Calu3 (cell line): ENCODE results near the gene AIF1. TPM values are rescaled to one million over a fixed set of nuclear protein-coding genes. Genes with fewer than 3 reads are reported as not detected.
A peak's percentile ranks its signal among the peaks of the same experiment; 100 is the strongest.

Experiments
- BruUV-seq: library from RNA; stranded (reverse); fragments of 400-500 nt; replicated peaks from 2 replicates; lab custom pipeline; 2021; lab: Mats Ljungman, UMichigan
- CTCF ChIA-PET: fragments of 300-600 bp; sonication (Branson Sonifier 250); formaldehyde crosslinking; loops from one replicate; lab custom pipeline; 2022; ENCODE audit warnings: antibody characterized with exemption; lab: Charles Lee
- DNase-seq: peaks from one replicate; pipeline ENCODE4 v3.0.0; 2022
- H3K27ac Mint-ChIP-seq: one replicate; pipeline ENCODE4 v1.8.0; 2022; ENCODE audit warnings: mixed read lengths; ENCODE audit not compliant: unreplicated experiment
- H3K27me3 Mint-ChIP-seq: one replicate; pipeline ENCODE4 v1.8.0; 2022; ENCODE audit warnings: mixed read lengths; ENCODE audit not compliant: unreplicated experiment
- H3K36me3 Mint-ChIP-seq: one replicate; pipeline ENCODE4 v1.8.0; 2022; ENCODE audit warnings: mild to moderate bottlenecking, moderate library complexity, mixed read lengths; ENCODE audit not compliant: insufficient read depth, unreplicated experiment
- H3K4me1 Mint-ChIP-seq: one replicate; pipeline ENCODE4 v1.8.0; 2022; ENCODE audit warnings: mild to moderate bottlenecking, low read depth, mixed read lengths; ENCODE audit not compliant: unreplicated experiment
- H3K4me3 Mint-ChIP-seq: one replicate; pipeline ENCODE4 v1.8.0; 2022; ENCODE audit warnings: mild to moderate bottlenecking, low read depth, moderate library complexity, mixed read lengths; ENCODE audit not compliant: unreplicated experiment
- H3K9me3 Mint-ChIP-seq: one replicate; pipeline ENCODE4 v1.8.0; 2022; ENCODE audit warnings: low read depth, mixed read lengths; ENCODE audit not compliant: unreplicated experiment
- intact Hi-C: fragments of 100-400 bp; cut with micrococcal nuclease; formaldehyde crosslinking; loops from one replicate; pipeline ENCODE4 v1.10.0; 2022; ENCODE audit not compliant: unreplicated experiment
- total RNA-seq: library from RNA; stranded (reverse); gene quantifications from 2 replicates; pipeline ENCODE4 v1.2.3, GENCODE V29; 2022
- TF ChIP-seq, protein P1 (sequence below): fragments of 200-600 bp; IDR thresholded peaks from one replicate; pipeline ENCODE4 v1.8.0; 2022; ENCODE audit warnings: antibody characterized with exemption; ENCODE audit not compliant: unreplicated experiment

AIF1 gene
- total RNA-seq, 1 experiment from 2014 or later: not detected

GRCh38 chr6:31582230-31582643 lies 32.8 kb upstream of the AIF1 start, which contains the start of gene LTB:
TSS of gene LTB (minus strand) at chr6:31582424. CDS start at chr6:31582417, 7 bp downstream.
- Mint-ChIP-seq H3K9me3 (no peaks in the 10 kb centered on the region), H3K27me3 (peaks cover 29% of the 10 kb centered on the region), H3K4me1 (peaks cover 26% of the 10 kb centered on the region), H3K36me3 (peaks cover 13% of the 10 kb centered on the region), H3K27ac (peak within 1 kb of the TSS; percentile 43), H3K4me3 (peak within 1 kb of the TSS; percentile 91)
- TF ChIP-seq, protein P1, sequence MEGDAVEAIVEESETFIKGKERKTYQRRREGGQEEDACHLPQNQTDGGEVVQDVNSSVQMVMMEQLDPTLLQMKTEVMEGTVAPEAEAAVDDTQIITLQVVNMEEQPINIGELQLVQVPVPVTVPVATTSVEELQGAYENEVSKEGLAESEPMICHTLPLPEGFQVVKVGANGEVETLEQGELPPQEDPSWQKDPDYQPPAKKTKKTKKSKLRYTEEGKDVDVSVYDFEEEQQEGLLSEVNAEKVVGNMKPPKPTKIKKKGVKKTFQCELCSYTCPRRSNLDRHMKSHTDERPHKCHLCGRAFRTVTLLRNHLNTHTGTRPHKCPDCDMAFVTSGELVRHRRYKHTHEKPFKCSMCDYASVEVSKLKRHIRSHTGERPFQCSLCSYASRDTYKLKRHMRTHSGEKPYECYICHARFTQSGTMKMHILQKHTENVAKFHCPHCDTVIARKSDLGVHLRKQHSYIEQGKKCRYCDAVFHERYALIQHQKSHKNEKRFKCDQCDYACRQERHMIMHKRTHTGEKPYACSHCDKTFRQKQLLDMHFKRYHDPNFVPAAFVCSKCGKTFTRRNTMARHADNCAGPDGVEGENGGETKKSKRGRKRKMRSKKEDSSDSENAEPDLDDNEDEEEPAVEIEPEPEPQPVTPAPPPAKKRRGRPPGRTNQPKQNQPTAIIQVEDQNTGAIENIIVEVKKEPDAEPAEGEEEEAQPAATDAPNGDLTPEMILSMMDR: no peak
- CTCF ChIA-PET: interaction anchor here (0.9 to 4.3 kb wide), 5 partner anchors 9 to 35 kb away, joined by 3 to 29 read pairs (median 6); partner anchors contain the start of gene NFKBIL1
- intact Hi-C loops: no loop called here
- BruUV-seq: no TSS peak
- DNase-seq: no peak

GRCh38 chr6:31585491-31585890 lies 29.5 kb upstream of the AIF1 start:
- H3K27me3 Mint-ChIP-seq: peaks cover 53% of the 10 kb centered on the region
- CTCF ChIA-PET: interaction anchor here (4.3 kb wide), 1 partner anchor 12 kb away, joined by 29 read pairs; no protein-coding TSS in a partner anchor
- intact Hi-C loops: no loop called here
- H3K4me3 Mint-ChIP-seq: no peak overlapping the region
- no TSS peak for BruUV-seq
- TF ChIP-seq, protein P1: peak; percentile 77
- H3K9me3 Mint-ChIP-seq: no peaks in the 10 kb centered on the region
- peaks cover 13% of the 10 kb centered on the region for H3K36me3 Mint-ChIP-seq
- H3K4me1 Mint-ChIP-seq: peaks cover 23% of the 10 kb centered on the region
- DNase-seq: peak; percentile 55
- H3K27ac Mint-ChIP-seq: no peak overlapping the region

DNA sequence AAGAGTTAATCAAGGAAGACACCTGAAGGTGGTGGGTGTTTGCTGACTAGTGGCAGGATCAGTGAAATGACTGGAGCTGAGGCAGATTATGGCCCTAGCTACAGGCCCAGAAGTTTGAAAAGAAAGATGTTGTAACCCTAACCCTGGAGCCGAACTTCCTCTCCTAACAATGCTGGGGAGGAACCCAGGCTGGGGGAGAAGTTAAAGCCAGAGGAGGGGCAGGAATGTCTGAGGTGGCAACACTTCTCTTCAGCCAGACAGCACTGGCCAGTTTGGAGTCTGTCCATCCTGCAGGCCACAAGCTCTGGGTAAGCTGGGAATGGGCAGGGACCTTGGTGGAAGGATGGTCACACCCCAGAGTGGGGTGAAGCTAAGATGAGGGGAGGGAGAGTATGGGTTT lies 29.0 kb upstream of the AIF1 start, which contains the start of gene LST1:
TSS of gene LST1 (plus strand) at position 270 of the 400 bp plus-strand sequence. CDS start 1,023 bp downstream, outside the sequence.
- H3K9me3 Mint-ChIP-seq: no peaks in the 10 kb centered on the region
- CTCF ChIA-PET: interaction anchor here (1.2 to 4.3 kb wide), 3 partner anchors 11 to 13 kb away, joined by 3 to 29 read pairs (median 10); no protein-coding TSS in a partner anchor
- no peak within 1 kb of the TSS for H3K27ac Mint-ChIP-seq
- H3K4me1 Mint-ChIP-seq: peaks cover 18% of the 10 kb centered on the region
- peaks cover 10% of the 10 kb centered on the region for H3K36me3 Mint-ChIP-seq
- no TSS peak for BruUV-seq
- DNase-seq: no peak
- H3K27me3 Mint-ChIP-seq: peaks cover 48% of the 10 kb centered on the region
- H3K4me3 Mint-ChIP-seq: no peak within 1 kb of the TSS
- intact Hi-C loops: no loop called here
- TF ChIP-seq, protein P1: no peak

DNA sequence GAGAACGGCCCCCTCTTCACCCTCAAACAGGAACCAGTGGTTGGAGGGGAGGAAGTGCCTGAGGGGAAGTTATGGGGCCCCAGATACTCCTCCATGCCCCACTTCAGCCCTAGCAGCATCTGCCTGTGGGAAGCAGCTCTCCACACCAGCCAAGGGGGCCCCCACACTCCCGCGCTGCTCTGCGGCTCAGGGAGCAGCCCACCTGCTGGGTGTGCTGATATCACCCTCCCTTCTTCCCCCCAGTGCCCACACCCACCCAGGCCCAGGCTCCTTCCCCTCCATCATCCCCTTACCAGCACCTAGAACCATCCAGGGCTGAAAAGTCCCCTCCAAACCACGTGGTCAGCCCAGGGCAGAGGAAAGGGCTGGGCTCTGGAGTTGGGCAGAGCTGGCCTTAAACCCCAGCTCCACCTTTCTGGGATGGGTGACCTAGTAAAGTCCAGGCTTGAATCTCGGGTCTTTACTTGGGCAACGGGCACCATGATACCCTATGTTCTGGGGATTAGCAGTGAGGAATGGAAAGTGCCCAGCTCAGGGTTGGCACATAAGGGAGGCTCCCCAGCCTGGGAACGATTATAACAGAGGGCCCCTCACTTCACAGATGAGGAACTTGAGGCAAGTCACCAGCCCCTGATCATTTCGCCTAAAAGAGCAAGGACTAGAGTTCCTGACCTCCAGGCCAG lies 28.3 kb upstream of the AIF1 start:
- DNase-seq: no peak
- intact Hi-C loops: no loop called here
- CTCF ChIA-PET: interaction anchor here (0.5 to 2.1 kb wide), 3 partner anchors 8 to 13 kb away, joined by 3 to 10 read pairs (median 6); no protein-coding TSS in a partner anchor
- Mint-ChIP-seq H3K27me3 (peaks cover 40% of the 10 kb centered on the region), H3K27ac (no peak overlapping the region), H3K36me3 (peaks cover 2% of the 10 kb centered on the region), H3K4me1 (peaks cover 11% of the 10 kb centered on the region), H3K4me3 (no peak overlapping the region), H3K9me3 (no peaks in the 10 kb centered on the region)
- no TSS peak for BruUV-seq
- TF ChIP-seq, protein P1: no peak
